Activated effector memory CD4-positive, alpha-beta T cell treated with anti-CD3 and anti-CD28 coated beads, Interleukin-2, amount 50 U/mL, for 16 hours (primary cell): ENCODE results near the gene STAM2.
A peak's percentile ranks its signal among the peaks of the same experiment; 100 is the strongest.
"Not testable (repeated sequence)": the region's sequence is repeated elsewhere in the genome, so short reads cannot be mapped to it uniquely, and the experiment has no call there.

Source experiments
- DNase-seq: peaks from one replicate; pipeline ENCODE4 v3.0.0-alpha.2; 2020

The STAM2 gene

GRCh38 chr2:152175368-152176112 is at the start of gene STAM2:
Gene STAM2 (minus strand): TSS chr2:152175763. CDS start chr2:152175642, 121 bp downstream.
- peak; percentile 97 for DNase-seq

- no peak for DNase-seq
These were observed 48.4 kb upstream of the STAM2 start for GRCh38 chr2:152223977-152224376.

DNA sequence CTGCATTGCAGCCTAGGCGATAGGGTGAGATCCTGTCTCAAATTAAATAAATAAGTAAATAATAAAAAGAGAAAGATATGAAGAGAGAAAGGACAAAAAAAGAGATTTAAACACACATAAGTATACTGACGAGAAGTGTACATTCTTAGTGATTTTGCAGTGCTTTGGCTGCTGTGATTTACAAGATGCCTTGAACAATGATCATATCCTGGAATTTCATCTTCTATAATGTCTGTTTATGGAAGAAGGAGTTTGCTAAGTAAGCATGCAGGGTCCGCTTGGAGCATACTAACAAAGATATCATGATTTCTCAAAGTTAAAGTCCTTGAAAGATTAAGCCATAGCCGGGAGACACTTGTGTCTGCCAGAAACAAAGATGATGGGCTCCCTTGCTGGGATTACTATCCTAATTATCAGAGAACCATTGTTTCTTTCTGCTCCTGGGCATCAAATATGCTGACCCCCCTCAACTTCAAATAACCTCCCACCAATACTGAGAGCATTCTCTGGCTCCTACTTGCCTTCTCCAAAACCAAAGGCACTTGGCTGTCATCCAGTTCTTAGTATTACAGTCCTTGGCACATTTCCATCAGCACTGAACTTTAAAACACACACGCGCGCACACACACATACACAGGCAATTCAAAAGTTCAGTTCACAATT is 47.5 kb upstream of the STAM2 start:
- no peak for DNase-seq

DNA sequence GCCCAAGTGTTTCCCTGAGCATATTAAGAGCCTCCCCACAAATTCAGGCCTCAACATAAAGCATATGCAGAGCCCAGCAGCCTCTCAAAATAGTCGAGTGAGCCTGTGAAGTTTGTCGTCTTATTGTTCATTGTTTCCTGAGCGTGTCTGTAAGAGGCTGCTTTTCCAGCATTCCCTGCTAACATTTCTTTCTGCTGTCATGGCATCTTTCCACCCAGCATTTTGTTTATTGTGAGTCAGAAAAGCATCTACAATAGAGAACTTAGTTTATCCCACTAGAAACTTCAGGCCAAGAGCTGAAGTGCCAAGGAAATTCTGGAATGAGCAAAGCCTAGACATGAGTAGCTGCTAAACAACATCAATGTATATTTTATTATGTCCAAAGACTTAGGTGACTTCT is 46.3 kb upstream of the STAM2 start:
- DNase-seq, result no peak

DNA sequence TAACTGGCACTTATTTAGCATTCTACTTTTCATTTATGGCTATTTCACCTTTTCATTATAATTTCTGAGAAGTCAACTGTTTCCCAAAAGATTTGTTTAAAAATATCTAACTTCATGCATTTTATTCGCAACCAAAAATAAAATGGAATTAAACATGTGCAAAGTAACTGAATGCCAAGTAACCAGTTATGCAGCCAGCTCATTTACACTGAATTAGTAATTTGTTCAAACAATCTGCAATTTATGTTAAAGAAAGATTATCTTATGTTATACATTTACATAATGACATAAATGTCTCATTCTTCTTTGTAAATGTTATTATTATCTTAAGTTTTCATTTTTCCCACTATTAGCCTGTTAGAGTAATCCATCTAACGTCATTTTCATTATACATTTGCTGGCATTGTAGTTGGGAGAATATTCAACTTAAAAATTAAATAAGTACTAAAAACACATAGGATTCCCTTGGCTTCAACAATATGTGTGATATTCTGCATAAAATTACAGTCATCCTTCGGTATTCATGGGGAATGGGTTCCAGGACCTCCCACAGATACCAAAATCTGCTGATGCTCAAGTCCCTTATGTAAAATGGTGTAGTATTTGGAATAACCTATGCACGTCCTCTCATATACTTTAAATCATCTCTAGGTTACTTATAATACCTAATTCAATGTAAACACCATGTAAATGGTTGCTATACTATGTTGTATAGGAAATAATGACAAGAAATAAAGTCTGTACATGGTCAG is 43.7 kb upstream of the STAM2 start:
- no peak for DNase-seq

DNA sequence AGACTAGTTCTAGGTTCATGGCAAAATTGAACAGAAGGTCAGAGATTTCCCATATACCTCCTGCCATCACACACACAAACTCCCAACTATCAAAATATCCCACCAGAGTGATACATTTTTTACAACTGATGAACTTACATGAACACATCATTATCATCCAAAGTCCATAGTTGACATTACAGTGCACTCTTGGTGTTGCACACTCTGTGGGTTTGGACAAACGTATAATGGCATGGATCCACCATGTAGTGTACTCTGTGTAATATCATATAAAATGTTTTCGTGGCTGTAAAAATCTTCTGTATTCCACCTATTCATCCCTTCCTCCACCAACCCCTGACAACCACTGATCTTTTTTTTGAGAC is 25.9 kb upstream of the STAM2 start:
- no peak for DNase-seq

- DNase-seq, result no peak
These were observed 25.3 kb upstream of the STAM2 start for GRCh38 chr2:152200565-152201465.

DNA sequence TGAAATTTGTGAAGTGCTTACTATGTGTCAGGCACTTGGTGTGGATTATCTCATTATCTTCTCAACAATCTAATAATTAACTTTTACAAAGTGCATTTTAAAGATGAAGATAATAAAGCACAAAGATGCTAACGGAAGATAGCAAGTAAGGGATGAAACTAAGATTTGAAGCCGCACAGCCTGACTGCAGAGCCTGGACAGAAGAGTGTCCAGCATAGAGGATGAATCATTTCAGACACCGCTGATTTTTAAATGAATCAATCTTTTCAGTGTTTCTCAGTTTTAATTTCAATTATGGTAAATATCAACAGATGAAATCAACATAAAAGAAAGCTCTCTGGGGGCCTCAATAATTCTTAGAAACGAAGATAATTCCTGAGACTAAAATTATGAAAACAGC is 24.5 kb upstream of the STAM2 start:
- DNase-seq, result no peak

GRCh38 chr2:152198499-152198898 is 22.9 kb upstream of the STAM2 start:
- no peak for DNase-seq

GRCh38 chr2:152197508-152198284 is 22.1 kb upstream of the STAM2 start:
- not testable (repeated sequence) for DNase-seq

DNA sequence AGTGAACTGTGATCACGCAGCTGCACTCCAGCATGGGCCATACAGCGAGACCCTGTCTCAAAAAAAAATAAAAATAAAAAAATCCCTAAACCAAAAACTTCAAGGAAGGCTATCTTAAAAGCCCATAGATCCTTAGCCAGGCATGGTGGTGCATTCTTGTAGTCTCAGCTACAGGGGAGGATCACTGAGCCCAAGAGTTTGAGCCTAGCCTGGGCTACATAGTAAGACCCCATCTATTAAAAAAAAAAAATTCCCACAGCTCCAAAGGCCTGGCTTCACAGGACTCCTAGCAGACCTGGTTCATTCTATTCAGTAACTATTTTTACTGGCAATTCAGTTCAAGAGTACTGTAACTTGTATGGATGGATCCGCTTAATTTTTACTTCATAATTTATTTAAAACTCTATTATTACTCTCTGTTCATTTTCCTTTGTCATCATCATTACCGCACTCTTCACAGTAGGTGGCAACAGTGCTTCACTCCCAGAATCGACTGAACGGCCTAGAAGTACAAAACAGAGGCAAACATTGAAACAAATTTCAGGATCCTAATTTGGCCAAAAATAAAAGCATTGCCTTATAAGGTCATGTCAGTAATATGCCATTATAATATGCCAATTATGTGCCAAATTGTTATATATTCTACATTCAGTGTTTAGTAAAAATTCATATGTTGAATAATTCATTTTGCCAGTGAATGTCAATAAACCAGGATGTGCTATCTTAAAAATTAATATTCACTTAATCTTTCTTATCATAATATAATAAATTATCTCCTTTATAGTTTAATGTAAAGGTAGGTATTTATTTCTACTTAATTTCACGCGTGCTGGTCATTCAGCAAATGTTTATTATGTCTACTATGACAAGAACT is 14.3 kb upstream of the STAM2 start:
- DNase-seq, result no peak

DNA sequence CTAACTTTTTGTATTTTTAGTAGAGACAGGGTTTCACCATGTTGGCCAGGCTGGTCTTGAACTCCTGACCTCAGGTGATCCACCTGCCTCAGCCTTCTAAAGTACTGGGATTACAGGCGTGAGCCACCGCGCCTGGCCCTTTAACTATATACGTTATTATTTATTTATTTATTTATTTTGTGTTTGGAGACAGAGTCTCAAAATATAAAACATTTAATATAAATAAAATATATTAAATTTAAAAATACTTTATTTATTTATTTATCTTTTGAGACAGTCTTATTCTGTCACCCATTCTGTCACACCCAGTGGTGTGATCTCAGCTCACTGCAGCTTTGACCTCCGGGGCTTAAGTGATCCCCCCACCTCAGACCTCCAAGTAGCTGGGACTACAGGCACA is 11.2 kb upstream of the STAM2 start:
- DNase-seq, result not testable (repeated sequence)

DNA sequence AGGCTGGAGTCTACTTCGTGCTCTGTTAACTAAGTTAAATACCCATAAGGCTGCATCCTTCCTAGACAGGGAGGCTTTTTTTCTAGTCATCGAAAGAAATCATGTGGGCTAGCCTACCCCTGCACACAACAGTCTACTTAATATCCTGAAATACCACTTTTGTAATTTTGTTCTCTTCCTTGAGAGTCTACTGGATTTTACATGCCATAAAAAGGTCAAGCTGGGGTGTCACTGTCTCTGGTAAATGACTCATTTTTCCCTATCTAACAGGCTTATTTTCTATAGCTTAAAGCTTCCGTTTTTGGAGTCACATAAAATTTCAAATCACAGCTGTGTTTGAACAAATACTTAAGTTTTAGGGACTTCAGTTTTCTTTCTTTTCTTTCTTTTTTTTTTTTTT is 10.7 kb upstream of the STAM2 start:
- no peak for DNase-seq

DNA sequence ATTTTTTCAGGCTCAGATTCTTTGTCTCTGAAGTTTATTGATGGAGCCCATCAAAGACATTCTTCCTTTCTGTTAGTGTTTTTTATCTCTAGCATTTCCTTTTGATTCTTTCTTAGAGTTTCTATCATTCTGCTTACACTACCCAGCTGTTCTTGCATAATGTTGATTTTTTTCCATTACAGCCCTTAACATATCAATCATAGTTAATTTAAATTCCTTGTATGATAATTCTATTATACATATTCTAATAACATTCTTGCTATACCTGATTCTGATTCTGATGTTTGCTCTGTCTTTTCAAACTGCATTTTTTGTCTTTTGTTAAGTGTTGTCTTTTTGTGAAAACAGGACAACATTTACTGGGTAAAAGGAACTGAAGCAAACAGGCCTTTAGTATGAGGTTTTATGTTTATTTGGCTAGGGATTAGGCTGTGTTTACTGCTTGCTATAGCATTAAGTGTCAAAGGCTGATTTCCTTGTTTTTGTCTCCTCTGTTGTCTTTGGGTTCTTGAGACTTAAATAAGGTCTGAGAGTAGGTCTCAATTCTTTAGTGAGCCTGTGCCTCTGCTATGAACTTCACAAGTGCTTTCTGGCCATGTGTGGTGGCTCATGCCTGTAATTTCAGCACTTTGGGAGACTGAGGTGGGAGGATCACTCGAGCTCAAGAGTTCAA is 8.0 kb upstream of the STAM2 start:
- no peak for DNase-seq

GRCh38 chr2:152177667-152178066 is 2.1 kb upstream of the STAM2 start:
- DNase-seq, result not testable (repeated sequence)

DNA sequence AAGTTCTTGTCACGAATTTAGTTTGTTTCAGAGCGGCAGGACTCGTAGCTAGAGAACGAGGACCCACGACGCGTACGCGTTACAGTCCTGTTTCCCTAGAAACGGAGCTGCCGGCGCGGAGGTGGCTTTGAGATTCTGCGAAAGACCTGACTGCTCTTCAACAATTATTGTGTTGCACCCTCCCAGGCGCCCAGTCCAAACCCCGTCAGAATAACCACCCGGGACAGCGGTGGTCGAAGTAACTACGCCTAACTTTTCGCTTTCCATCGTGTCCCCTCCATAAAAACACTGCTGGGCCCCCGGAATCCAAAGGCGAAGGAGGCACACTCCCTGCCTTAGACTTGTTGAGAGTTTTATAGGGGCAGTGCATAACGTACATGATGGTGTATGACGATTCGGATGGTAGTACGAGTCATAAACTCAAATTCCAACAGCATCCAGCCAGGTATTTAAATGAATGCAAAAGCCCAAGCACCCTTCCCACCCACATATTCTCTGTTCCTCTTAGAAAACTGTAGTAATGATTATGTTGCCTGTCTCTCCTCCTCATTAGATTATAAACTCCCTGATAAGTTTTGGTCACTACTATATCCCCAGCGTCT is 651 bp upstream of the STAM2 start:
- DNase-seq, result no peak

GRCh38 chr2:152175012-152175367 is 573 bp downstream of the STAM2 start:
- DNase-seq, result no peak

GRCh38 chr2:152174574-152174973 is 989 bp downstream of the STAM2 start:
- DNase-seq, result no peak

- no peak for DNase-seq
These were observed 1.7 kb downstream of the STAM2 start for GRCh38 chr2:152173831-152174230.

GRCh38 chr2:152172201-152172785 is 3.3 kb downstream of the STAM2 start:
- DNase-seq, result not testable (repeated sequence)
